HG02938 (cell line): ENCODE data around the gene DNAJA1.
A peak's percentile ranks its signal among the peaks of the same experiment; 100 is the strongest.

Experiments used
- ATAC-seq: cut with Tn5 transposase; IDR thresholded peaks from one replicate; pipeline ENCODE4 v1.9.1; 2021; ENCODE audit warnings: mild to moderate bottlenecking, moderate library complexity; ENCODE audit not compliant: unreplicated experiment

Gene DNAJA1

GRCh38 chr9:33025572-33026342 lies 684 bp downstream of the DNAJA1 start:
- ATAC-seq, result peak; percentile 31

DNA sequence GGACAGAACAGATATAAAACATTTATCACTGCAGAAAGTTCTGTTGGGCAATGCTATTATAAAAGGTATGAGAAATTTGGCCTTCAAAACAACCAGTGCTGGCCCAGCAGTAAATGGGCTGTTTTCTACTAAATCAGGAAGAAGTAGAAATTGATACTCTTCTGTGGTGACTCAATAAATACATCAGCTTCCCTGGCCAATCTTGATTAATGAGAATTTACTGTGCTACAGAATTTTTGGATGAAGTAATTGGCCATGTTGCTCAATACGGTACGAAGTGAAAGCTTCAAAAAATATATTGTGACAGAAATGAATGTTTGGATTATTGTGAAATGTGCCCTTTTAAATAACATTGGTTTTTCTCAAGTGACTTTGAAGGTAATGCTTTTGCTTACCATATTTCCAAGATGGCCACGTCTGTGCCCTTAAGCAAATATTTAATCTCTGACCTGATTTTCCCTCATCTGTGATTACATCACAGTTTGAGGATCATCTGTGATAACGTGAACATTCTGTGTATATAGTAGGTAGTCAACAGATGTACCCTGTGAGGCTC lies 4.2 kb downstream of the DNAJA1 start:
- no peak for ATAC-seq

DNA sequence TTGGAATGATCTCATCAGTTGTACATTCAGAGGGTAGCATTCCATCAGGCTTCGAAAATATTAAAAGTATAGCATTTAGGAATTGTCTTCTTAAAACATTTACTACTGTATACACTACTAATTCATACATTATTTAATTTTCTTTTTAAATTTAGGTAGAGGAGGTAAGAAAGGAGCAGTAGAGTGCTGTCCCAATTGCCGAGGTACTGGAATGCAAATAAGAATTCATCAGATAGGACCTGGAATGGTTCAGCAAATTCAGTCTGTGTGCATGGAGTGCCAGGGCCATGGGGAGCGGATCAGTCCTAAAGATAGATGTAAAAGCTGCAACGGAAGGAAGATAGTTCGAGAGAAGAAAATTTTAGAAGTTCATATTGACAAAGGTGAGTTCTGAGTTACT lies 5.2 kb downstream of the DNAJA1 start:
- no peak for ATAC-seq

- ATAC-seq, result no peak
These were observed 7.2 kb downstream of the DNAJA1 start for GRCh38 chr9:33032292-33032691.

- no peak for ATAC-seq
These were observed 7.8 kb downstream of the DNAJA1 start for GRCh38 chr9:33032865-33033264.

DNA sequence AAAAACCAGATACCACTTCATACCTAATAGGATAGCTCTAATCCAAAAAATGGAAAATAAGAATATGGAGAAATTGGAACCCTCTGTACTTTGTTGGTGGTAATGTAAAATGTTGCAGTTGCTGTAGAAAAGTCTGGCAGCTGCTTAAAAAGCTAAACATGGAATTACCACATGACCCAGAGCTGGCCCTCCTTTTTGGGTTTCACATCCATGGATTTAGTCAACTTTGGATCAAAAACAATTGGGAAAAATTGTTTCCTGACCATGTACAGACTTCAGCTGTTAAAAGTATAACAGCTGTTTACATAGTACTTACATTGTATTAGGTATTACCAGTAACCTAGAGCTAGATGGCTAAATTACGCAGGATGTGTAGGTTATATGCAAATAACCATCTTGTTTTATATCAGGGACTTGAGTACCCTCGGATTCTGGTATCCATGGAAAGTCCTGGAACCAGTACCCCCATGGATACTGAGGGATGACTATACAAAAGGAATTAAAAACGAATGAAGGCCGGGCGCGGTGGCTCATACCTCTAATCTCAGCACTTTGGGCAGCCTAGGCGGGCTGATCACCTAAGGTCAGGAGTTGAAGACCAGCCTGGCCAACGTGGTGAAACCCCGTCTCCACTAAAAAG lies 15.8 kb downstream of the DNAJA1 start:
- no peak for ATAC-seq

GRCh38 chr9:33041432-33042188 lies 16.5 kb downstream of the DNAJA1 start:
- ATAC-seq, result no peak

GRCh38 chr9:33042473-33042872 lies 17.4 kb downstream of the DNAJA1 start:
- ATAC-seq, result no peak

DNA sequence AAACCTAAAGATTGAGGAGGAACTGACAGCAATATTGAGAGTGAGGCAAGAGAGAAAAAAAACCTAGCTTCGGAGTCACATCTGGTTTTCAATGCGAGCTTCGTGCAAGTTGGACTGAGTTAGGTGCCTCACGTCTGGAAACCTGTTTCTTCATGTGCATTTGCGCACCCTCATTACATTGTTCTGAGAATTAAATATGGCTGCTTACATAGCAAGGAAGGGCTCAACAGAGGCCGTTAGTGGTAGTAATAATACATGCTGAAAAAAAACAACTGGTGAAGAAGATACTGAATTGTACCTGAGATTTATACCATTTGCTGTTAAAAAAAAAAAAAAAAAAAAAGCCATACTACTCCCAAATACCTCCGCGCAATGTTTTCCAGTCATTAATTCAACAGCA lies 18.6 kb downstream of the DNAJA1 start:
- ATAC-seq, result no peak

DNA sequence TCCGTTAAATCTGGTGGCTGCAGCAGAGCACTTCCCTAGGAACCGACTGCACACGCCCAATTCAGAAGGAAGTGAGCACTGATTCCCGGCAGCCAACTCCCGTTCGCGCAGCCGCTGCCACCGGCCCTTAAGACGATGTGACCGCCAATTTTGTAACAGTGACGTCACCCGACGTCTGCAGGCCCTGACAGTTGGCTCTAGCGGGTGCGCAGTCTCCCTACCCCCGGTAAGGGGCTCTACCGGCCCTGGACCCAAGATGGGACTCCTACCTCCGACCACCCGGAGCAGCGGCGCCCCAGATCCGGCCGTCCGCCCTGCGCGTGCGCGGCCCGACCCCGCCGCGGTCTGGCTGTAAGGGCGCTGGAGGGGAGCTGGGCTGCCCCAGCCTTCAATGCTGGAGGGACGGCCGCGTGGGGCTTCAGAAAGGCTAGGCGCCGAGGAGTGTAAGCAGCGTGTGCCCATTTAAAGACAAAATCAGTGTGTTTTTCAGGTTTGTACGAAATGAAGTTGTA lies 19.1 kb downstream of the DNAJA1 start:
- ATAC-seq, result peak; percentile 88

DNA sequence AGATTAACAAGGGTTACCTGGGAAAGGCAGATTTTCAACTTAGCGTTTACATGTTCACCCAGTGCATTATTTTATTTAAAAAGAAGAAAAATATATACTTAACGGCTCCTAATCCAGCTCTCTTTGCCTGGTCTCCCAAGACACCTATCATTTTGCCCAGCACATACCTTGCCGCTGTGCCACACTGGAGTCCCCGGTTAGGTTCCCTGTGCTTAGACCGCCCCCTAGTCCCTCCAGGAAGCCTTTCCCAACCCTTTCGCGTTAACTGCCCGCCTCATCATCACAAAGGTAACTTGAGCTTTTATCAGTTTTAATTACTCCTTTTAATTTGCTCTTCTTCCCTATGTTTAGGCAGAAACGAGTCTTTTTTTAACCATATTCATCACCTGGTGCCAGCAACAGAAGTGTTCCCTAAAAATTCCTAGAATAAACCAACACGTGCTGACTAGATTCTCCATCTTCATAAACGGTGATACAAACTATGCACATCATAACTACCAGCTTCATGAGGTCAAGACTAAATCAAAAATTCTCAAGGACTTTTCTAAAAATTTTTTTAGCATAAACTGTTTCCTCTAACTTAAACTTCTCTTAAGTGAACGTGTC lies 19.7 kb downstream of the DNAJA1 start:
- ATAC-seq, result no peak

GRCh38 chr9:33046061-33046460 lies 21.0 kb downstream of the DNAJA1 start:
- no peak for ATAC-seq

DNA sequence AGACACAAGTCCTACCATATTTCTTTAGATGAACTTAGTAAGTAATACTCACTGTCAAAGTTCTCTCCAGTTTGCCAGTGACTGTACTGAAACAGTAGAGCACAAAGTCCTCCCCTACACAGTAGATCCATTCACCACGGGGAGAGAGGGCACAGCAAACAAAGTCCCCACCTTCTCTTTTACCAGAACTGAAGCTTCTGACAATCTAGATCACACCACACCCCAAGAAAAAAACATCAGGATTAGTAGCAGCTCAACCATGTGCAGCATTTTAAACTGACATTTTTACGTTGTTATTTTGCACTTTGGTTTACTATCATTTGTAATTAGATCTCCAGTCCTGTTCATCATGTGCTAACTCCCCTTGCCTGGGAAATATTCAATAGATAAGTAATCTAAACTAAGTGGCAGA lies 23.0 kb downstream of the DNAJA1 start:
- ATAC-seq, result no peak

DNA sequence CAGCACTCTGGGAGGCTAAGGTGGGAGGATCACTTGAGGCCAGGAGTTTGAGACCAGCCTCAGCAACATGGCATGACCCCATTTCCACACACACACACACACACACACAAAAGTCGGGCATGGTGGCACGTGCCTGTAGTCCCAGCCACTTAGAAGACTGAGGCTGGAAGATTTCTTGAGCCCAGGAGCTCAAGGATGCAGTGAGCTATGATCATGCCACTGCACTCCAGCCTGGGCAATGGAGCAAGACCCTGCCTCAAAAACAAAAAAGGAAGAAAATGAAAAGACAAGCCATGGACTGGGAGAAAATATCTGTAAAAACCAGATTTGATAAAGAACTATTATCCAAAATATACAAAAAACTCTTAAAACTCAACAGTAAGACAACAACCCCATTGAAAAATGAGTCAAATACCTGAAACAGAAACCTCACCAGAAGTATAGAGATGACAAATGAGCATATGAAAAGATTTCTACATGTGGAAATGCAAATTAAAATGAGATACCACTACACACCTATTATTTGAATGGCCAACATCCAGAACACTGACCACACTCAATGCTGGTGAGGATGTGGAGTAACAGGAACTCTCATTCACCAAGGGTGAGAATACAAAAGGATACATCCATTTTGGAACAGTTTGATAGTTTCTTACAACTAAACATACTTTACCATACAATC lies 24.7 kb downstream of the DNAJA1 start:
- peak; percentile 88 for ATAC-seq

DNA sequence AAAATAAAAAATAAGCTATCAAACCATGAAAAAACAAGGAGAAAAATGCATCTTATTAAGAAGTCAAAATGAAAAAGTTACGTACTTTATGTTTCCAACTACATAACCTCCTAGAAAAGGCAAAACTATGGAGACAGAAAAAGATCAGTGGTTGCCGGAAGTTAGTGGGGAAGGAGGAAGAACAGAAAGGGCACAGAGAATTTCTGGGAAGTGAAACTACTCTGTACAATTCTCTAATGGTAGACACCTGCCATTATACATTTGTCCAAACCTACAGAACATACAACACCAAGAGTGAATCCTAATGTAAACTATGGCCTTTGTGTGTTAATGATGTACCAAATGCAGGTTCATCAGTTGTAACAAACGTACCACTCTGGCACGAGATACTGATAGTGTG lies 26.1 kb downstream of the DNAJA1 start:
- ATAC-seq, result no peak

- ATAC-seq, result peak; percentile 87
These were observed 40.3 kb downstream of the DNAJA1 start for GRCh38 chr9:33065157-33066076.

DNA sequence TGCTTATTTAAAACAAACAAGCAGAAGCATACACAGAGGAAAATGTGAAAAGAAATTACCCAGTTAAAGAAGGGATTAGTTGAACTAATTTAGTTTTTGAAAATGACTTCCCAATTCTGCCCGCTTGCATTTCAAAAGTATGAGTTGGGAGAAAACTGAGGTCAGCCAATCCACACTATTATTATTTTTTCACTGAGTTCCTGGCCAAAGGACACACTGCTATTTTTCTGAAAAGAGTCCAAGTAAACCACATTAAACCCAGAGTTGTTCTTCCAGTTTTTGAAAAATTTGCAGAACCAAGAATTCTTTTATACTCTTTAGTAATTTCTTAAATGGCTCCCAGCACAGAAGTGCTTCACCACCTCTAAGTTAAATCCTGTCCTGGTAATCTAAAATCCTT lies 43.9 kb downstream of the DNAJA1 start:
- no peak for ATAC-seq

DNA sequence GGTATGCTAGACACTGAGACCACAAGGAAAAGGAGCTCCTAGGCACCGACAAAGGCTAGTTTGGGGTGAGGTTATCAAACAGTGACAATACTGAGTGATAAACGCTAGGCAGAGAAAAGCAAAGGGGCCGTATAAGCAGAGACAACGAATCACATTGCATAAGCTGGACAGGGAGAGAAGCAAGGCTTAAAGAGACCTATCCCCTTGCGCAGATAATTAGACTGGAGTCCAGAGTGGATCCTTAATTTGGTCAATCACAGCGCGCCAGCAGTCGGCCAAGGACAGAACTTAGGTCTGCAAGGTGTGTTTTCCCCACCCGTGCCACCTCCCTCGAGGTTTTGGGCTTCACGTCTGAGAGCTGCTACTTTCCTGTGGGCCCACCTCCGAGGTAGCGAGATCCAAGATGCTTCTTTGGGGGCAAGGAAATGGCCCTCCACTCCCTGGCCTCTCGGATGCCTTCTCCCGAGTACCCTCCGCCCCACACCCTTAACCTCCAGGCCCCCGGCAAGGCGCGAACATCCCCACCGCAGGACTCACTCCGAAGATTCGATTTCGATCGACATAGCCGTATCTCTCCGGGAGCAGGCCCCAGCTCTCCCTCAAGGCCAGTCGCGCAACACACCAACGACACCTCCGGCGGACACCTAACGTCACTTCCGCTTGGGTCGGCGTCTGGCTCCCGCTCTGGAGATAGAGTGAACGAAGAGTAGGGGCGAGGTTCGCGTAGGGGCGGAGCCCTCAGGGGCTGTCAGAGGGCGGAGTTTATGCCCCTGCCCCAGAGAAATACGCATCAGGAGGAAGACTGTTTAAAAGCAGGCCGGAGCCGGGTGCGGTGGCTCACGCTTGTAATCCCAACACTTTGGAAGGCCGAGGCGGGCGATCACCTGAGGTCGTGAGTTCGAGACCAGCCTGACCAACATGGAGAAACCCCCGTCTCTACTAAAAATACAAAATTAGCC lies 51.3 kb downstream of the DNAJA1 start, which contains the start of gene SMU1:
Gene SMU1, minus strand, starts transcription at position 629 of the 959 bp plus-strand sequence. Its CDS starts 66 bp downstream, at position 563.
- ATAC-seq, result peak; percentile 98
